Hair follicular keratinocyte (primary cell): Measurements from ENCODE around the gene RDH14. TPM values are rescaled to one million over a fixed set of nuclear protein-coding genes. Genes with fewer than 3 reads are reported as not detected.

Experiments
- total RNA-seq: library from RNA; depleted of rRNA; stranded (reverse); fragments of >200 nt; gene quantifications from 2 replicates; pipeline ENCODE4 v1.2.3, GENCODE V29; 2015

Gene RDH14
- total RNA-seq = 25.4 and 29.7 TPM in 2 replicates

GRCh38 chr2:18560031-18560796 lies at the start of gene RDH14:
RDH14 (minus strand) TSS chr2:18560653; CDS start chr2:18560572, 81 bp downstream.

DNA sequence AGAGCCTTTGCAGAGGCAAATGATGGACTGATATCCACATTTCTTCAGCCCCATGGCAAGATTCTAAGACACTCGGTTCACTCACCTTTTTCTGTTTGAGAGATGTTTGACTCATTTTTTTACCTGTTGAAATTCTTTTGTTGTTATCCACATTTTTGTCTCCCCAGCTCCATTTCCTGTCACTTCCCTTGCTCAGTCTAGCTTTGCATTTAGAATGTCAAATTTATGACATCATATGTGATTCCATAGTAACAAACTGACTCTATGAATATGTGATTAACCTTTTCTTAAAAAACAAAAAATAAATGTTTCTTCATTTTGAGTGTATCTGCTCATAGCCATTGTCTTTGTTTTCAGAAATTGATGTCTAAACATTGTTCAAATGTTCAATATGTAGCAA lies 28.9 kb upstream of the RDH14 start, which contains the start of gene NT5C1B:
NT5C1B (minus strand) TSS at position 216 of the 400 bp plus-strand sequence; CDS start at position 115, 101 bp downstream.

Other genes with a start within 250 kb of the RDH14 start
- gene NT5C1B, start 28.9 kb upstream of the RDH14 start, total RNA-seq = not detected in 2 replicates